ENCODE results near the gene SLC38A2.

SLC38A2 gene

GRCh38 chr12:46374711-46375110 lies 2.1 kb upstream of the SLC38A2 start:
- no peak for DNase-seq (ENCODE audit: low read depth)

- DNase-seq (ENCODE audit: low read depth): no peak
Observed at GRCh38 chr12:46374310-46374709, 1.7 kb upstream of the SLC38A2 start.

- DNase-seq (ENCODE audit: low read depth): peak; percentile 36
Observed at GRCh38 chr12:46373301-46374296, 1.0 kb upstream of the SLC38A2 start.

- DNase-seq (ENCODE audit: low read depth): peak; percentile 42
Observed at GRCh38 chr12:46371718-46372543, 642 bp downstream of the SLC38A2 start.

GRCh38 chr12:46370792-46371717 lies 1.5 kb downstream of the SLC38A2 start:
- DNase-seq (ENCODE audit: low read depth): peak; percentile 91

- no peak for DNase-seq (ENCODE audit: low read depth)
Observed at GRCh38 chr12:46370380-46370734, 2.2 kb downstream of the SLC38A2 start.

GRCh38 chr12:46369474-46370379 lies 2.8 kb downstream of the SLC38A2 start:
- no peak for DNase-seq (ENCODE audit: low read depth)

- no peak for DNase-seq (ENCODE audit: low read depth)
Observed at GRCh38 chr12:46369095-46369473, 3.5 kb downstream of the SLC38A2 start.

- DNase-seq (ENCODE audit: low read depth): no peak
Observed at GRCh38 chr12:46368684-46369083, 3.9 kb downstream of the SLC38A2 start.

GRCh38 chr12:46368138-46368537 lies 4.4 kb downstream of the SLC38A2 start:
- DNase-seq (ENCODE audit: low read depth): no peak

GRCh38 chr12:46367351-46368029 lies 5.1 kb downstream of the SLC38A2 start:
- DNase-seq (ENCODE audit: low read depth): no peak

- DNase-seq (ENCODE audit: low read depth): no peak
Observed at GRCh38 chr12:46366771-46367170, 5.8 kb downstream of the SLC38A2 start.

GRCh38 chr12:46365951-46366379 lies 6.6 kb downstream of the SLC38A2 start:
- no peak for DNase-seq (ENCODE audit: low read depth)

GRCh38 chr12:46364777-46365580 lies 7.6 kb downstream of the SLC38A2 start:
- DNase-seq (ENCODE audit: low read depth): no peak

- DNase-seq (ENCODE audit: low read depth): no peak
Observed at GRCh38 chr12:46364300-46364696, 8.3 kb downstream of the SLC38A2 start.

- no peak for DNase-seq (ENCODE audit: low read depth)
Observed at GRCh38 chr12:46363582-46364299, 8.8 kb downstream of the SLC38A2 start.

GRCh38 chr12:46362895-46363581 lies 9.5 kb downstream of the SLC38A2 start:
- no peak for DNase-seq (ENCODE audit: low read depth)

GRCh38 chr12:46361667-46362034 lies 10.9 kb downstream of the SLC38A2 start:
- DNase-seq (ENCODE audit: low read depth): no peak
